ENCODE results near the gene DMBT1. TPM values are rescaled to one million over a fixed set of nuclear protein-coding genes. Genes with fewer than 3 reads are reported as not detected.

The DMBT1 gene
- total and polyA plus RNA-seq, 8 donors, result 0.23 to 24.4 (median 1.6) TPM

GRCh38 chr10:122568551-122568950 lies 8.0 kb downstream of the DMBT1 start:
- no peak overlapping the region for H3K27ac ChIP-seq
- no peaks in the 10 kb centered on the region for H3K36me3 ChIP-seq
- no peak for ATAC-seq
- WGBS, 2 donors, result 76 to 82% methylated on average over 8 of the region's 8 CpGs
- H3K27me3 ChIP-seq, result no peaks in the 10 kb centered on the region
- no peak for DNase-seq
- no peak for FAIRE-seq
- H3K4me3 ChIP-seq, result no peak overlapping the region
- intact Hi-C loops (cut with DNase I), result loop anchor here in 1 of 3 donors (10.0 kb wide), 1 partner anchor 274 kb away; no protein-coding TSS in a partner anchor
- TF ChIP-seq CTCF (IDR thresholded peaks at IDR 0.05), result no peak
- no peaks in the 10 kb centered on the region for H3K9me3 ChIP-seq
- no peaks in the 10 kb centered on the region for H3K4me1 ChIP-seq

DNA sequence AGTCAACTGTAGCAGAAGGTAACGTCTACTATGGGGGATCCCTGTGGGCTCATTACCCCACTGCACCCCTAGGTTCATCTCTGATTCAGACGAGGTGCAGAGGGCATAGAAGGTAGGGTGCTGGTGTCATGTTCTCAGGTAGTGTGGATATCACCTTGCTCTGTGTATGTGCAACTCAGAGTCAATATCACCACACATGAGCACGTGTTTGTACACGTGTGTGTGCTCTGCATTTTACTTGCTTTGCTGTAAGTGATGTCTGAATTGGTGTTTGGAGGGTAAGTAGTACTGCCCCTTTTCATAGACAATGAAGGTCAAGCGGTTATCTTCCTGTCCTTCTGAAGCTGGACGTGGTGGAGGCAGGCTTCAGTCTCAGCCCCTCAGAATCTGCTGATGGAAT lies 10.4 kb downstream of the DMBT1 start:
- WGBS, 2 donors, result 54 to 57% methylated on average over 6 of the region's 6 CpGs
- no peak overlapping the region for H3K4me3 ChIP-seq
- H3K4me1 ChIP-seq, result no peaks in the 10 kb centered on the region
- FAIRE-seq (no peak), ATAC-seq (no peak), DNase-seq (no peak)
- H3K27me3 ChIP-seq, result no peaks in the 10 kb centered on the region
- no peak overlapping the region for H3K27ac ChIP-seq
- intact Hi-C loops (cut with DNase I), result loop anchor here in 1 of 3 donors (10.0 kb wide), 1 partner anchor 134 kb away; no protein-coding TSS in a partner anchor
- TF ChIP-seq CTCF (IDR thresholded peaks at IDR 0.05), result no peak
- H3K9me3 ChIP-seq, result no peaks in the 10 kb centered on the region
- no peaks in the 10 kb centered on the region for H3K36me3 ChIP-seq

GRCh38 chr10:122571892-122572291 lies 11.3 kb downstream of the DMBT1 start:
- DNase-seq (no peak), ATAC-seq (no peak), FAIRE-seq (no peak)
- TF ChIP-seq CTCF (IDR thresholded peaks at IDR 0.05), result no peak
- 78 to 80% methylated on average over 3 of the region's 3 CpGs for WGBS, 2 donors
- H3K27me3 ChIP-seq, result no peaks in the 10 kb centered on the region
- H3K4me3 ChIP-seq, result no peak overlapping the region
- no peaks in the 10 kb centered on the region for H3K36me3 ChIP-seq
- no peak overlapping the region for H3K27ac ChIP-seq
- H3K4me1 ChIP-seq, result no peaks in the 10 kb centered on the region
- no peaks in the 10 kb centered on the region for H3K9me3 ChIP-seq
- intact Hi-C loops (cut with DNase I), result loop anchor here in 1 of 3 donors (10.0 kb wide), 1 partner anchor 133 kb away; no protein-coding TSS in a partner anchor

DNA sequence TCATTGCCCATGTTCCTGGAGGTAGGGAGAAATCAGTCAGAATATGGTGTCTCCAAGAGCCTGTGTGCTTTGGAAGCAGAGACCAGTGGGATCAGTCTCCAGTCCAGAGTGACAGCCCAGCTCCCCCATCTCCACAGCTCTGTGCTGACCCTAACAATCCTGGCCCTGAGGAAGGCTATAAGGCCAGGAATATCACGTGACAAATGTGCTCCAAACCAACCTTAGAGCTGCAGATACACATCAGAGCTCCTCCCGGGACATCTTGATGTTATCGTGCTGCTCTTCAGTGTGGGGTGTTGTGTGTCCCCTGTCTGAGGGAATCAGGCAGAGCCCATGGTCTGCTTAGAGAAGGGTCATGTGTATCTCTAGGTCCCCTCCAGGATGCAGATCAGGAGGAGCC lies 15.2 kb downstream of the DMBT1 start:
- DNase-seq (no peak), FAIRE-seq (no peak), ATAC-seq (no peak)
- intact Hi-C loops (cut with DNase I), result loop anchor here in 1 of 3 donors (10.0 kb wide), 1 partner anchor 129 kb away; no protein-coding TSS in a partner anchor
- Histone ChIP-seq H3K27me3 (no peaks in the 10 kb centered on the region), H3K9me3 (no peaks in the 10 kb centered on the region), H3K27ac (no peak overlapping the region), H3K36me3 (no peaks in the 10 kb centered on the region), H3K4me1 (no peaks in the 10 kb centered on the region), H3K4me3 (no peak overlapping the region)
- 33 to 63% methylated on average over 3 of the region's 3 CpGs for whole genome bisulfite sequencing, 2 donors
- no peak for TF ChIP-seq CTCF (IDR thresholded peaks at IDR 0.05)

DNA sequence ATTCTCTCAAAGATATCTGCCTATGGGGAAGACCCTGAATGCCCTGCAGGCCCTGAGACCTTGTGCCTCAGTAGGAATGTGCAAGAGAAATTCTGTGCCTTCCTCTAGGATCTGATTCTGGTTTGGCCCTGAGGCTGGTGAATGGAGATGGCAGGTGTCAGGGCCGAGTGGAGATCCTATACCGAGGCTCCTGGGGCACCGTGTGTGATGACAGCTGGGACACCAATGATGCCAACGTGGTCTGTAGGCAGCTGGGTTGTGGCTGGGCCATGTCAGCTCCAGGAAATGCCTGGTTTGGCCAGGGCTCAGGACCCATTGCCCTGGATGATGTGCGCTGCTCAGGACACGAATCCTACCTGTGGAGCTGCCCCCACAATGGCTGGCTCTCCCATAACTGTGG lies 15.7 kb downstream of the DMBT1 start:
- FAIRE-seq (no peak), DNase-seq (no peak), ATAC-seq (no peak)
- no peak for TF ChIP-seq CTCF (IDR thresholded peaks at IDR 0.05)
- Histone ChIP-seq H3K27ac (no peak overlapping the region), H3K36me3 (no peaks in the 10 kb centered on the region), H3K27me3 (no peaks in the 10 kb centered on the region), H3K4me1 (no peaks in the 10 kb centered on the region), H3K4me3 (no peak overlapping the region), H3K9me3 (no peaks in the 10 kb centered on the region)
- 75 to 78% methylated on average over 6 of the region's 6 CpGs for WGBS, 2 donors
- intact Hi-C loops (cut with DNase I), result loop anchor here in 1 of 3 donors (10.0 kb wide), 1 partner anchor 129 kb away; no protein-coding TSS in a partner anchor
